Vagina (tissue), 2 donors: ENCODE measurements around the gene SCARB2. TPM values are rescaled to one million over a fixed set of nuclear protein-coding genes. Genes with fewer than 3 reads are reported as not detected.

ENCODE experiments used
- DNase-seq, 2 donors: peaks; one replicate each; pipeline ENCODE4 v3.0.0-alpha.2; 2017; ENCODE audit errors: extremely low spot score in 2 of 2
- H3K27ac ChIP-seq: fragments of 200-600 bp; sonication (generic); one replicate; pipeline ENCODE4 v1.5.1; 2019
- H3K27me3 ChIP-seq: fragments of 200-600 bp; sonication (generic); one replicate; pipeline ENCODE4 v1.5.1; 2019
- H3K36me3 ChIP-seq, 2 donors: fragments of 200-600 bp; sonication (generic); one replicate each; pipeline ENCODE4 v1.5.1; 2017 to 2019
- H3K4me1 ChIP-seq: fragments of 200-600 bp; sonication (generic); one replicate; pipeline ENCODE4 v1.5.1; 2019
- H3K4me3 ChIP-seq, 2 donors: fragments of 200-600 bp; sonication (generic); 1 replicate in 1 of 2; 2 replicates in 1 of 2; pipeline ENCODE4 v1.5.1; 2016 to 2019
- H3K9me3 ChIP-seq: fragments of 200-600 bp; sonication (generic); one replicate; pipeline ENCODE4 v1.5.1; 2019
- CTCF ChIP-seq, 3 experiments: fragments of 450-650 bp in 2 of 3; fragments of 200-600 bp in 1 of 3; sonication (generic) in 1 of 3; IDR thresholded peaks; one replicate each; pipeline ENCODE4 v1.5.1; 2017 to 2019; ENCODE audit warnings: antibody characterized with exemption in 3 of 3, mild to moderate bottlenecking in 2 of 3, moderate library complexity in 2 of 3
- POLR2A ChIP-seq, 2 donors: fragments of 450-650 bp; IDR thresholded peaks; one replicate each; pipeline ENCODE4 v1.6.1; 2017; ENCODE audit warnings: antibody characterized with exemption in 2 of 2, mild to moderate bottlenecking in 2 of 2, moderate library complexity in 2 of 2
- POLR2AphosphoS5 ChIP-seq, 2 donors: sonication (generic); formaldehyde crosslinking; IDR thresholded peaks; one replicate each; pipeline ENCODE4 v1.9.0; 2017; ENCODE audit warnings: antibody characterized with exemption in 2 of 2, mild to moderate bottlenecking in 2 of 2, low read depth in 1 of 2; ENCODE audit not compliant: insufficient read depth in 1 of 2
- intact Hi-C: fragments of 100-400 bp; cut with DNase I; formaldehyde crosslinking; loops from one replicate; pipeline ENCODE4 v1.15.1; 2023
- total RNA-seq: library from RNA; depleted of rRNA; stranded (reverse); fragments of >200 nt; gene quantifications from one replicate; pipeline ENCODE4 v1.2.3, GENCODE V29; 2016

SCARB2 gene
- total RNA-seq, 1 donor from 2014 or later, result 156 TPM

DNA sequence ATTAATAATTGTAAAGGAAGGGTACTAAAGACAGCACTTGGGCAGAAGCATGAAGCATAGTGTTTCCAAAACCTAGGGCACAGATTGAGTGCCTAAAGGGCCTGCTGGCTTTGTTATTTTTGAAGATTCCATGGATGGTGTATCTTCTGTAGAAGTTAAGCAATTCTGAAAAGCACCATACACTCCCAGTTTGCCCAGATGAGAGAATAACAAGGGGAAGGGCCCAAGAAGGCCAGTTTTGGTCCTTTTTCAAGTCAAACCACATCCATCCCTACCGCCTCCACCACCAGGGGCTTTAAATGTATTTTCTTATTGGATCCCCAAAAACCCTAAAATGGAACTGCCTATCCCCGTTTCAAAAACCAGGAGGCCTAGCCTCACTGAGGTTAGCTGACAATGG lies 17.2 kb downstream of the SCARB2 start:
- intact Hi-C loops, result no loop called here
- DNase-seq, result no peak
- no peak for TF ChIP-seq POLR2AphosphoS5 (IDR thresholded peaks at IDR 0.05; ENCODE audit: insufficient read depth in 1 of 2, low read depth in 1 of 2)
- no peak for TF ChIP-seq POLR2A (IDR thresholded peaks at IDR 0.05)
- no peak for TF ChIP-seq CTCF (IDR thresholded peaks at IDR 0.05)
- Histone ChIP-seq H3K36me3 (peaks cover 0 to 32% of the 10 kb centered on the region in 2 donors), H3K27ac (peak overlapping the region; percentile 82), H3K4me3 (no peak overlapping the region), H3K27me3 (no peaks in the 10 kb centered on the region), H3K4me1 (peaks cover 82% of the 10 kb centered on the region), H3K9me3 (no peaks in the 10 kb centered on the region)

- peaks cover 0 to 32% of the 10 kb centered on the region in 2 donors for H3K36me3 ChIP-seq
- no peak for DNase-seq
- H3K27me3 ChIP-seq, result no peaks in the 10 kb centered on the region
- peaks cover 71% of the 10 kb centered on the region for H3K4me1 ChIP-seq
- H3K9me3 ChIP-seq, result no peaks in the 10 kb centered on the region
- intact Hi-C loops, result no loop called here
- peak overlapping the region; percentile 82 for H3K27ac ChIP-seq
- no peak overlapping the region for H3K4me3 ChIP-seq
- no peak for TF ChIP-seq POLR2A (IDR thresholded peaks at IDR 0.05)
- TF ChIP-seq POLR2AphosphoS5 (IDR thresholded peaks at IDR 0.05; ENCODE audit: insufficient read depth in 1 of 2, low read depth in 1 of 2), result no peak
- TF ChIP-seq CTCF (IDR thresholded peaks at IDR 0.05), result no peak
Observed at GRCh38 chr4:76195326-76195725, 18.3 kb downstream of the SCARB2 start.

DNA sequence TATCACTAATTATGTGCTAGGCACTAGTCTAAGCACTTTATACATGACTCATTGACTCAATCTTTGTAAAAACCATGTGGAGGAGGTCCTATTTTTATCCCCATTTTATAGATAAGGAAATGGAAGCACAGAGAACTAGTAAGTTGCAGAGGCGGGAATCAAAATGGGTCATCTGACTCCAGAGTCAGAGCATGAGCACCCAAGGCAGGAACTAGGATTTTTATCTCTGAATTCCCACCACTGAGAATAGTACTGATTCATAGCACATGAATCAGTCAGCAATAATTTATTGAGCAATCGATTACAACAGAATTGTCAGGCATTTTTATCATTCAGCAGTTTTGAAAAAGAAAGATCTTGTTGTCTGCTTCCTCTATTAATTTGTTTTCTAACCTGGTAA lies 19.3 kb downstream of the SCARB2 start:
- Histone ChIP-seq H3K4me1 (peaks cover 65% of the 10 kb centered on the region), H3K36me3 (peaks cover 0 to 32% of the 10 kb centered on the region in 2 donors), H3K27me3 (no peaks in the 10 kb centered on the region), H3K4me3 (no peak overlapping the region), H3K9me3 (no peaks in the 10 kb centered on the region), H3K27ac (peak overlapping the region; percentile 82)
- no peak for DNase-seq
- peak; percentile 32 to 94 for TF ChIP-seq POLR2AphosphoS5 (IDR thresholded peaks at IDR 0.05; ENCODE audit: insufficient read depth in 1 of 2, low read depth in 1 of 2)
- TF ChIP-seq POLR2A (IDR thresholded peaks at IDR 0.05), result no peak
- intact Hi-C loops, result no loop called here

GRCh38 chr4:76192236-76192635 lies 21.4 kb downstream of the SCARB2 start:
- Histone ChIP-seq H3K9me3 (no peaks in the 10 kb centered on the region), H3K4me3 (no peak overlapping the region), H3K27me3 (no peaks in the 10 kb centered on the region), H3K4me1 (peaks cover 62% of the 10 kb centered on the region), H3K27ac (no peak overlapping the region), H3K36me3 (peaks cover 0 to 32% of the 10 kb centered on the region in 2 donors)
- TF ChIP-seq CTCF (IDR thresholded peaks at IDR 0.05) (no peak), POLR2A (IDR thresholded peaks at IDR 0.05) (no peak), POLR2AphosphoS5 (IDR thresholded peaks at IDR 0.05; ENCODE audit: insufficient read depth in 1 of 2, low read depth in 1 of 2) (no peak)
- no peak for DNase-seq
- intact Hi-C loops, result no loop called here

- no peak for DNase-seq
- no peak overlapping the region for H3K4me3 ChIP-seq
- H3K9me3 ChIP-seq, result no peaks in the 10 kb centered on the region
- no peak for TF ChIP-seq POLR2A (IDR thresholded peaks at IDR 0.05)
- TF ChIP-seq POLR2AphosphoS5 (IDR thresholded peaks at IDR 0.05; ENCODE audit: insufficient read depth in 1 of 2, low read depth in 1 of 2), result no peak
- no peak for TF ChIP-seq CTCF (IDR thresholded peaks at IDR 0.05)
- H3K27ac ChIP-seq, result no peak overlapping the region
- H3K4me1 ChIP-seq, result peaks cover 49% of the 10 kb centered on the region
- no peaks in the 10 kb centered on the region for H3K27me3 ChIP-seq
- peaks cover 0 to 28% of the 10 kb centered on the region in 2 donors for H3K36me3 ChIP-seq
- intact Hi-C loops, result no loop called here
Observed at GRCh38 chr4:76188557-76188956, 25.1 kb downstream of the SCARB2 start.
